H1 (cell line): ENCODE measurements around the gene GRM4. TPM values are rescaled to one million over a fixed set of nuclear protein-coding genes. Genes with fewer than 3 reads are reported as not detected.

Experiments used
- CTCF ChIA-PET: fragments of 300-600 bp; sonication (Branson Sonifier 250); formaldehyde crosslinking; loops from one replicate; lab custom pipeline; 2021; ENCODE audit not compliant: partially characterized antibody; lab: Charles Lee
- POLR2A ChIA-PET: fragments of 300-600 bp; sonication (Branson Sonifier 250); formaldehyde crosslinking; loops from one replicate; lab custom pipeline; 2021; ENCODE audit warnings: inconsistent platforms; ENCODE audit not compliant: partially characterized antibody; lab: Charles Lee
- DNase-seq, 2 experiments: peaks; one replicate each; pipeline versions ENCODE4 v3.0.0 to v3.0.0-alpha.2; 2010 to 2022; ENCODE audit warnings: low spot score in 2 of 2, low read depth in 1 of 2, mixed read lengths in 1 of 2
- FAIRE-seq: peaks from 2 replicates; lab custom pipeline; 2011; peaks lifted over from hg19 to GRCh38; lab: Jason Lieb, UNC
- H2AFZ ChIP-seq: 2 replicates; pipeline ENCODE4 v1.8.1; 2012; ENCODE audit warnings: low read length, inconsistent platforms
- H2AK5ac ChIP-seq: 2 replicates; pipeline ENCODE4 v1.6.1; 2013; ENCODE audit warnings: low read depth, low read length
- H2BK120ac ChIP-seq: replicated peaks from 2 replicates; pipeline ENCODE3; 2013; ENCODE audit warnings: low read depth, low read length, inconsistent platforms
- H2BK12ac ChIP-seq: 2 replicates; pipeline ENCODE4 v1.6.1; 2013; ENCODE audit warnings: low read depth, low read length
- H2BK15ac ChIP-seq: 2 replicates; pipeline ENCODE4 v1.6.1; 2013; ENCODE audit warnings: low read length
- H2BK20ac ChIP-seq: 2 replicates; pipeline ENCODE4 v1.6.1; 2013; ENCODE audit warnings: low read length
- H2BK5ac ChIP-seq: 2 replicates; pipeline ENCODE4 v1.6.1; 2013; ENCODE audit warnings: low read depth, low read length
- H3K14ac ChIP-seq: 2 replicates; pipeline ENCODE4 v1.6.1; 2013; ENCODE audit warnings: inconsistent platforms; ENCODE audit not compliant: insufficient read length
- H3K18ac ChIP-seq: 2 replicates; pipeline ENCODE4 v1.6.1; 2013; ENCODE audit warnings: low read length; ENCODE audit errors: extremely low read depth
- H3K23ac ChIP-seq: 2 replicates; pipeline ENCODE4 v1.6.1; 2013; ENCODE audit warnings: inconsistent platforms; ENCODE audit not compliant: insufficient read length
- H3K23me2 ChIP-seq: 2 replicates; pipeline ENCODE4 v1.6.1; 2013; ENCODE audit warnings: low read depth, low read length
- H3K27ac ChIP-seq: 2 replicates; pipeline ENCODE4 v1.6.1; 2011; ENCODE audit warnings: low read depth, low read length, inconsistent platforms
- H3K27me3 ChIP-seq, 4 experiments: replicated peaks in 1 of 4; 1 replicate in 1 of 4; 2 replicates in 3 of 4; pipeline versions ENCODE4 v1.6.1 to v1.8.1; 2011 to 2013; ENCODE audit warnings: low read length in 3 of 4, mild to moderate bottlenecking in 3 of 4, inconsistent platforms in 2 of 4, mixed read lengths in 2 of 4, moderate library complexity in 1 of 4; ENCODE audit not compliant: control insufficient read depth in 3 of 4, insufficient read depth in 3 of 4; ENCODE audit errors: extremely low read depth in 1 of 4
- H3K36me3 ChIP-seq, 4 experiments: 2 replicates each; pipeline versions ENCODE4 v1.6.1 to v1.8.1; 2011 to 2013; ENCODE audit warnings: mild to moderate bottlenecking in 4 of 4, low read length in 3 of 4, moderate library complexity in 2 of 4, control low read depth in 1 of 4, inconsistent platforms in 1 of 4; ENCODE audit not compliant: insufficient read depth in 4 of 4, control insufficient read depth in 2 of 4
- H3K4ac ChIP-seq: replicated peaks from 2 replicates; pipeline ENCODE3; 2013; ENCODE audit warnings: low read length, low read depth, mixed read lengths, inconsistent platforms; ENCODE audit not compliant: insufficient read length
- H3K4me1 ChIP-seq, 4 experiments: replicated peaks in 1 of 4; 1 replicate in 1 of 4; 2 replicates in 3 of 4; pipeline versions ENCODE4 v1.6.1 to v1.8.1; 2011 to 2013; ENCODE audit warnings: low read length in 3 of 4, inconsistent platforms in 2 of 4, mixed read lengths in 1 of 4; ENCODE audit not compliant: insufficient read depth in 4 of 4, control insufficient read depth in 3 of 4
- H3K4me2 ChIP-seq, 2 experiments: 2 replicates each; pipeline versions ENCODE4 v1.6.1 to v1.8.1; 2011 to 2013; ENCODE audit warnings: low read depth in 2 of 2, low read length in 2 of 2, control low read depth in 1 of 2, inconsistent platforms in 1 of 2, mild to moderate bottlenecking in 1 of 2; ENCODE audit not compliant: insufficient read depth in 1 of 2
- H3K4me3 ChIP-seq, 4 experiments: fragments of 200-600, 300-600 bp in 1 of 4; sonication (generic), shearing (Covaris generic), sonication (Bioruptor Twin) in 1 of 4; 2 replicates each; pipeline versions ENCODE4 v1.5.1 to v1.8.1; 2011 to 2016; ENCODE audit warnings: low read length in 4 of 4, low read depth in 3 of 4, control low read depth in 2 of 4, inconsistent platforms in 2 of 4, mild to moderate bottlenecking in 2 of 4, mixed read lengths in 1 of 4, moderate library complexity in 1 of 4; ENCODE audit not compliant: insufficient read depth in 2 of 4; ENCODE audit errors: extremely low read depth in 1 of 4
- H3K56ac ChIP-seq: replicated peaks from 2 replicates; pipeline ENCODE3; 2013; ENCODE audit warnings: low read depth, mild to moderate bottlenecking, mixed read lengths, low read length, inconsistent platforms; ENCODE audit not compliant: insufficient read length
- H3K79me1 ChIP-seq: 2 replicates; pipeline ENCODE4 v1.6.1; 2013; ENCODE audit warnings: low read depth, low read length, control low read depth
- H3K79me2 ChIP-seq, 2 experiments: 2 replicates each; pipeline versions ENCODE4 v1.6.1 to v1.8.1; 2012 to 2013; ENCODE audit warnings: low read length in 2 of 2, mild to moderate bottlenecking in 2 of 2, inconsistent platforms in 1 of 2; ENCODE audit not compliant: insufficient read depth in 2 of 2, control insufficient read depth in 1 of 2
- H3K9ac ChIP-seq, 4 experiments: replicated peaks in 1 of 4; 1 replicate in 1 of 4; 2 replicates in 3 of 4; pipeline versions ENCODE4 v1.6.1 to v1.8.1; 2011 to 2013; ENCODE audit warnings: low read depth in 3 of 4, low read length in 3 of 4, control low read depth in 2 of 4, mild to moderate bottlenecking in 2 of 4, moderate library complexity in 2 of 4, inconsistent platforms in 1 of 4; ENCODE audit errors: extremely low read depth in 1 of 4
- H3K9me3 ChIP-seq, 2 experiments: 2 replicates each; pipeline versions ENCODE4 v1.6.1 to v1.8.1; 2012 to 2013; ENCODE audit warnings: mild to moderate bottlenecking in 2 of 2, moderate library complexity in 2 of 2, control low read depth in 1 of 2, inconsistent platforms in 1 of 2, low read depth in 1 of 2, low read length in 1 of 2, mixed read lengths in 1 of 2; ENCODE audit not compliant: insufficient read depth in 2 of 2
- H4K20me1 ChIP-seq, 2 experiments: replicated peaks in 1 of 2; 2 replicates each; pipeline versions ENCODE3 to v1.8.1; 2011 to 2013; ENCODE audit warnings: inconsistent platforms in 2 of 2, low read length in 2 of 2, mild to moderate bottlenecking in 1 of 2; ENCODE audit not compliant: insufficient read depth in 2 of 2, control insufficient read depth in 1 of 2
- H4K5ac ChIP-seq: 2 replicates; pipeline ENCODE4 v1.6.1; 2013; ENCODE audit warnings: low read length, low read depth, mixed read lengths, inconsistent platforms; ENCODE audit not compliant: insufficient read length
- H4K8ac ChIP-seq: 2 replicates; pipeline ENCODE4 v1.8.0; 2013; ENCODE audit warnings: mild to moderate bottlenecking, moderate library complexity, low read length, inconsistent platforms; ENCODE audit not compliant: insufficient read depth; ENCODE audit errors: extremely low read depth
- H4K91ac ChIP-seq: replicated peaks from 2 replicates; pipeline ENCODE3; 2013; ENCODE audit warnings: low read length, mixed read lengths, inconsistent platforms; ENCODE audit not compliant: insufficient read length
- BRCA1 ChIP-seq: IDR thresholded peaks from 2 replicates; pipeline ENCODE4 v1.6.1; 2012; ENCODE audit warnings: low read depth, low read length, improper control_type of control experiment
- CBX5 ChIP-seq: fragments of 300-800, 300-1000 bp; sonication (generic); IDR thresholded peaks from 2 replicates; pipeline ENCODE4 v1.7.1; 2016; ENCODE audit warnings: antibody characterized with exemption, low read length, low read depth
- E2F6 ChIP-seq: IDR thresholded peaks from 2 replicates; pipeline ENCODE4 v1.6.1; 2012; ENCODE audit warnings: inconsistent platforms
- EGR1 ChIP-seq: IDR thresholded peaks from 2 replicates; pipeline ENCODE4 v1.6.1; 2011; ENCODE audit warnings: low read depth, low read length, borderline replicate concordance
- KDM5A ChIP-seq: fragments of 200-600 bp; IDR thresholded peaks from 2 replicates; pipeline ENCODE4 v1.7.1; 2012; ENCODE audit warnings: mild to moderate bottlenecking, low read length, inconsistent platforms, mixed read lengths
- MAX ChIP-seq: IDR thresholded peaks from 2 replicates; pipeline ENCODE4 v1.6.1; 2012; ENCODE audit warnings: inconsistent platforms
- NRF1 ChIP-seq: IDR thresholded peaks from 2 replicates; pipeline ENCODE4 v1.6.1; 2011; ENCODE audit warnings: mild to moderate bottlenecking, low read depth, low read length, improper control_type of control experiment
- POLR2A ChIP-seq, 2 experiments: IDR thresholded peaks; 1 replicate in 1 of 2; 2 replicates in 1 of 2; pipeline ENCODE4 v1.6.1; 2011; ENCODE audit warnings: low read depth in 2 of 2, low read length in 2 of 2, mild to moderate bottlenecking in 2 of 2; ENCODE audit errors: control extremely low read depth in 1 of 2
- RAD21 ChIP-seq, 2 experiments: IDR thresholded peaks in 1 of 2; conservative IDR thresholded peaks in 1 of 2; 2 replicates each; pipeline ENCODE4 v1.6.1; 2011; ENCODE audit warnings: low read depth in 2 of 2, low read length in 2 of 2, improper control_type of control experiment in 1 of 2, inconsistent platforms in 1 of 2, mild to moderate bottlenecking in 1 of 2, moderate library complexity in 1 of 2
- RBBP5 ChIP-seq: IDR thresholded peaks from 2 replicates; pipeline ENCODE4 v1.7.1; 2012; ENCODE audit warnings: low read depth, mild to moderate bottlenecking, inconsistent platforms, low read length, moderate library complexity, borderline replicate concordance
- SIN3A ChIP-seq, 2 experiments: IDR thresholded peaks in 1 of 2; conservative IDR thresholded peaks in 1 of 2; 2 replicates each; pipeline ENCODE4 v1.6.1; 2011 to 2012; ENCODE audit warnings: low read length in 2 of 2, improper control_type of control experiment in 1 of 2, low read depth in 1 of 2, mild to moderate bottlenecking in 1 of 2
- SIRT6 ChIP-seq: IDR thresholded peaks from one replicate; pipeline ENCODE4 v1.7.1; 2012; ENCODE audit warnings: low read length, inconsistent platforms
- WGBS, 2 experiments: shearing (Covaris generic) in 1 of 2; methylation state at CpG; one replicate each; pipeline versions ENCODE4 v1.1.6 to v1.1.7; 2013 to 2015; ENCODE audit warnings: low lambda C conversion rate in 2 of 2, mixed read lengths in 2 of 2, inconsistent platforms in 1 of 2, low coverage in 1 of 2, missing lambda C conversion rate in 1 of 2; ENCODE audit not compliant: insufficient replicate concordance in 2 of 2, insufficient coverage in 1 of 2, insufficient read length in 1 of 2; ENCODE audit errors: extremely low coverage in 1 of 2, missing lambda C conversion rate in 1 of 2; 5-methylcytosine and 5-hydroxymethylcytosine counted together
- polyA plus RNA-seq, 7 experiments: library from polyadenylated mRNA; depleted of rRNA in 3 of 7; stranded (reverse) in 5 of 7; unstranded in 2 of 7; fragments of >200 nt in 5 of 7; fragments of 200-250 nt in 2 of 7; gene quantifications; 1 replicate in 5 of 7; 2 replicates in 1 of 7; 4 replicates in 1 of 7; pipeline versions ENCODE4 v1.2.1 to v1.2.3, GENCODE V29; 2011 to 2013; ENCODE audit warnings: missing spikeins in 2 of 7, mixed read lengths in 2 of 7
- total RNA-seq: library from RNA; stranded (reverse); fragmentation: NEBNext Ultra II Directional; extraction: Animal tissue kit (Norgen Biotek cat#: 25700); gene quantifications from 2 replicates; pipeline ENCODE4 v1.2.1, GENCODE V29; 2021

GRM4 gene
- total and polyA plus RNA-seq, 2 of the 8 experiments (the other 6 are each of a cell fraction or from before 2014, with no cell fraction given), result 19.6 to 21.5 TPM

GRCh38 chr6:34064675-34065074 is 81.2 kb downstream of the GRM4 start:
- no peak for FAIRE-seq
- no peak overlapping the region for H2AK5ac ChIP-seq
- H2BK5ac ChIP-seq, result no peak overlapping the region

More at GRCh38 chr6:34064675-34065074, 81.2 kb downstream of the GRM4 start:
- Histone ChIP-seq H3K23me2 (no peaks in the 10 kb centered on the region), H4K20me1 (peaks cover 2 to 6% of the 10 kb centered on the region in 2 experiments), H3K79me2 (no peaks in the 10 kb centered on the region), H3K9me3 (no peaks in the 10 kb centered on the region), H3K4ac (no peak overlapping the region), H3K4me2 (no peak overlapping the region), H4K5ac (no peak overlapping the region), H2BK20ac (no peak overlapping the region), H3K36me3 (no peaks in the 10 kb centered on the region), H3K56ac (no peak overlapping the region), H3K27ac (no peak overlapping the region), H2AFZ (no peak overlapping the region), H2BK15ac (no peak overlapping the region), H3K27me3 (no peaks in the 10 kb centered on the region), H3K4me3 (no peak overlapping the region), H2BK120ac (no peak overlapping the region), H4K8ac (no peak overlapping the region), H4K91ac (no peak overlapping the region), H3K23ac (no peak overlapping the region), H3K9ac (no peak overlapping the region), H3K79me1 (no peaks in the 10 kb centered on the region), H3K4me1 (peaks cover 0 to 14% (median 7%) of the 10 kb centered on the region in 4 experiments; a peak in 6 of 7 replicates), H3K18ac (no peak overlapping the region), H3K14ac (no peak overlapping the region), H2BK12ac (0 out of 2 replicates have a peak overlapping the region, but pooled peaks have one; percentile 18)
- ChIA-PET CTCF (interaction anchor here (1.2 to 5.9 kb wide), 4 partner anchors 11 to 222 kb away, joined by 3 to 47 read pairs (median 19); no protein-coding TSS in a partner anchor), POLR2A (no interaction called here)
- TF ChIP-seq POLR2A (IDR thresholded peaks at IDR 0.05; ENCODE audit: control extremely low read depth in 1 of 2, low read depth in 2 of 2, low read length in 2 of 2), result no peak
- no peak for TF ChIP-seq E2F6
- no peak for TF ChIP-seq KDM5A
- TF ChIP-seq MAX, result no peak
- TF ChIP-seq NRF1, result no peak
- no peak for TF ChIP-seq CBX5
- TF ChIP-seq SIN3A (conservative IDR thresholded peaks at IDR 0.05 in 1 of 2, IDR thresholded peaks at IDR 0.05 in 1 of 2; ENCODE audit: low read depth in 1 of 2, low read length in 2 of 2), result no peak
- no peak for TF ChIP-seq EGR1
- no peak for TF ChIP-seq BRCA1
- TF ChIP-seq RAD21 (IDR thresholded peaks at IDR 0.05 in 1 of 2, conservative IDR thresholded peaks at IDR 0.05 in 1 of 2; ENCODE audit: low read depth in 2 of 2, low read length in 2 of 2), result no peak
- no peak for TF ChIP-seq RBBP5
- TF ChIP-seq SIRT6, result no peak
- DNase-seq, result no peak
- WGBS, 2 experiments, result 92% methylated on average over 7 of the region's 7 CpGs; no CpG with 5 or more reads in 1 of the 2 experiments
